ENCODE data around the gene GPD1L.
A peak's percentile ranks its signal among the peaks of the same experiment; 100 is the strongest.

- TF ChIP-seq SNAI2 (CRISPR knock-in tag; IDR thresholded peaks at IDR 0.05): no peak
- no peak for TF ChIP-seq ZNF70 (CRISPR knock-in tag; IDR thresholded peaks at IDR 0.05)
- no peak for TF ChIP-seq GLIS3 (CRISPR knock-in tag; IDR thresholded peaks at IDR 0.05)
- no peak for TF ChIP-seq PPARA (CRISPR knock-in tag; IDR thresholded peaks at IDR 0.05; ENCODE audit: borderline replicate concordance)
- TF ChIP-seq PATZ1 (CRISPR knock-in tag; IDR thresholded peaks at IDR 0.05; ENCODE audit: borderline replicate concordance): no peak
- TF ChIP-seq CSRNP3 (CRISPR knock-in tag; IDR thresholded peaks at IDR 0.05): no peak
- TF ChIP-seq ZFP3 (CRISPR knock-in tag; IDR thresholded peaks at IDR 0.05): no peak
- TF ChIP-seq CREB5 (CRISPR knock-in tag; IDR thresholded peaks at IDR 0.05; ENCODE audit: low read depth): no peak
- no peak for TF ChIP-seq POU6F1 (CRISPR knock-in tag; IDR thresholded peaks at IDR 0.05; ENCODE audit: borderline replicate concordance, low read depth)
- no peak for TF ChIP-seq CSDC2 (CRISPR knock-in tag; IDR thresholded peaks at IDR 0.05)
- TF ChIP-seq ZFP30 (CRISPR knock-in tag; IDR thresholded peaks at IDR 0.05): no peak
- no peak for TF ChIP-seq ZNF565 (CRISPR knock-in tag; conservative IDR thresholded peaks at IDR 0.05; ENCODE audit: low read depth)
- 0 out of 2 replicates have a peak, but pooled peaks have one; percentile 35 for TF ChIP-seq ISL1 (CRISPR knock-in tag; IDR thresholded peaks at IDR 0.05)
These were observed 37.7 kb downstream of the GPD1L start for GRCh38 chr3:32143849-32144757.

Measured in SK-N-SH treated with all-trans-retinoic acid at 6 μM for 48 hours (cell line).